CD8-positive, alpha-beta memory T cell (primary cell): ENCODE measurements around the gene DOCK2. TPM values are rescaled to one million over a fixed set of nuclear protein-coding genes. Genes with fewer than 3 reads are reported as not detected.

Experiments used
- CTCF ChIA-PET: fragments of 350-600 bp; sonication (Branson Sonifier 250); formaldehyde crosslinking; loops from one replicate; lab custom pipeline; 2021; ENCODE audit warnings: antibody characterized with exemption; lab: Charles Lee
- POLR2A ChIA-PET: fragments of 350-600 bp; sonication (Branson Sonifier 250); formaldehyde crosslinking; loops from one replicate; lab custom pipeline; 2021; ENCODE audit warnings: antibody characterized with exemption; lab: Charles Lee
- DNase-seq, 5 donors: peaks; one replicate each; pipeline versions ENCODE4 v3.0.0 to v3.0.0-alpha.2; 2020 to 2022; ENCODE audit warnings: mixed read lengths in 1 of 5
- H3K27ac ChIP-seq: one replicate; pipeline ENCODE4 v1.7.0; 2013; ENCODE audit warnings: low read depth, mild to moderate bottlenecking, low read length, moderate library complexity
- H3K27me3 ChIP-seq: 2 replicates; pipeline ENCODE4 v1.7.0; 2013; ENCODE audit warnings: low read length, mild to moderate bottlenecking; ENCODE audit not compliant: insufficient read depth, poor library complexity, severe bottlenecking
- H3K36me3 ChIP-seq: 2 replicates; pipeline ENCODE4 v1.7.0; 2013; ENCODE audit warnings: mild to moderate bottlenecking, low read length, moderate library complexity; ENCODE audit not compliant: insufficient read depth
- H3K4me1 ChIP-seq: 2 replicates; pipeline ENCODE4 v1.7.0; 2013; ENCODE audit warnings: mild to moderate bottlenecking, low read length, moderate library complexity; ENCODE audit not compliant: insufficient read depth
- H3K4me3 ChIP-seq: 2 replicates; pipeline ENCODE4 v1.7.0; 2013; ENCODE audit warnings: mild to moderate bottlenecking, low read length
- H3K9me3 ChIP-seq: 2 replicates; pipeline ENCODE4 v1.7.0; 2013; ENCODE audit warnings: mild to moderate bottlenecking, low read length
- H3K27ac Mint-ChIP-seq, 8 donors: one replicate each; pipeline ENCODE4 v1.8.0; 2020 to 2021; ENCODE audit warnings: mixed read lengths in 8 of 8, mild to moderate bottlenecking in 6 of 8, inconsistent platforms in 3 of 8, moderate library complexity in 3 of 8
- H3K27me3 Mint-ChIP-seq, 2 donors: one replicate each; pipeline ENCODE4 v1.8.0; 2020 to 2021; ENCODE audit warnings: mixed read lengths in 2 of 2, mild to moderate bottlenecking in 1 of 2, moderate library complexity in 1 of 2
- H3K36me3 Mint-ChIP-seq, 3 donors: one replicate each; pipeline ENCODE4 v1.8.0; 2020 to 2021; ENCODE audit warnings: mixed read lengths in 3 of 3, inconsistent platforms in 1 of 3, mild to moderate bottlenecking in 1 of 3
- H3K4me1 Mint-ChIP-seq, 3 donors: one replicate each; pipeline ENCODE4 v1.8.0; 2020 to 2021; ENCODE audit warnings: mixed read lengths in 3 of 3, inconsistent platforms in 1 of 3, mild to moderate bottlenecking in 1 of 3
- H3K4me3 Mint-ChIP-seq, 7 donors: one replicate each; pipeline ENCODE4 v1.8.0; 2020 to 2021; ENCODE audit warnings: mixed read lengths in 7 of 7, mild to moderate bottlenecking in 6 of 7, moderate library complexity in 4 of 7, inconsistent platforms in 2 of 7
- H3K9me3 Mint-ChIP-seq, 5 donors: one replicate each; pipeline ENCODE4 v1.8.0; 2020 to 2022; ENCODE audit warnings: mixed read lengths in 5 of 5, mild to moderate bottlenecking in 3 of 5, moderate library complexity in 2 of 5, inconsistent platforms in 1 of 5
- polyA plus RNA-seq: library from polyadenylated mRNA; unstranded; fragments of 300-500 nt; fragmentation: Illumina TruSeq; gene quantifications from one replicate; pipeline ENCODE4 v1.2.3, GENCODE V29; 2021
- total RNA-seq, 2 experiments: library from RNA; stranded (reverse); gene quantifications; one replicate each; pipeline ENCODE4 v1.2.3, GENCODE V29; 2021

The DOCK2 gene
- total and polyA plus RNA-seq, 3 experiments from 2014 or later, result 102 to 157 (median 155) TPM

DNA sequence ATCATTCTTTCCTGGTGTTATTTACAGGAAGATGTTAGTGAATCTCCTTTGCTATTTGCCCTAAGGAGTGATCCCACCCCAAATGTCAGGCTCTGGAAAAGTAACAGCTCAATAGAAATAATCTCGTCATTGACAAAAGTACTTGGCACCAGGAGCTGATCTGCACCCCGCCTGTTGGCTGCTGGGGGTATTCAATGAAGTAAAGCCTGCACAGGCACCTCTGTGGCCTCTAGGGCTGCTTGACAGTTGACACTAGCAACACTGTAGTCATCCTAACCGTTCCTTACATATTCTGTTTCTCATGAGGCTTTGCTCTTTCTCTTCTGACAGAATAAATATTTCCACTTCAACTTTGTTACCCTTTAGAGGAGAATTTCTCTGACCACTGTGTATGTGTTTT, 103.4 kb downstream of the DOCK2 start:
- H3K27ac Mint-ChIP-seq, result peak overlapping the region in 4 of 8 donors; percentile 39 to 75 (median 57)
- no peaks in the 10 kb centered on the region for H3K27me3 Mint-ChIP-seq
- H3K36me3 ChIP-seq, result peaks cover 40% of the 10 kb centered on the region
- no peaks in the 10 kb centered on the region for H3K27me3 ChIP-seq
- H3K4me1 Mint-ChIP-seq, result peaks cover 21 to 37% (median 34%) of the 10 kb centered on the region in 3 donors
- no peak overlapping the region for H3K4me3 ChIP-seq
- no peak overlapping the region for H3K4me3 Mint-ChIP-seq
- CTCF ChIA-PET, result no interaction called here
- no peaks in the 10 kb centered on the region for H3K9me3 Mint-ChIP-seq
- H3K27ac ChIP-seq, result no peak overlapping the region
- no peaks in the 10 kb centered on the region for H3K4me1 ChIP-seq
- H3K36me3 Mint-ChIP-seq, result peaks cover 25 to 92% (median 32%) of the 10 kb centered on the region in 3 donors
- H3K9me3 ChIP-seq, result no peaks in the 10 kb centered on the region
- DNase-seq, result no peak
- POLR2A ChIA-PET, result no interaction called here

DNA sequence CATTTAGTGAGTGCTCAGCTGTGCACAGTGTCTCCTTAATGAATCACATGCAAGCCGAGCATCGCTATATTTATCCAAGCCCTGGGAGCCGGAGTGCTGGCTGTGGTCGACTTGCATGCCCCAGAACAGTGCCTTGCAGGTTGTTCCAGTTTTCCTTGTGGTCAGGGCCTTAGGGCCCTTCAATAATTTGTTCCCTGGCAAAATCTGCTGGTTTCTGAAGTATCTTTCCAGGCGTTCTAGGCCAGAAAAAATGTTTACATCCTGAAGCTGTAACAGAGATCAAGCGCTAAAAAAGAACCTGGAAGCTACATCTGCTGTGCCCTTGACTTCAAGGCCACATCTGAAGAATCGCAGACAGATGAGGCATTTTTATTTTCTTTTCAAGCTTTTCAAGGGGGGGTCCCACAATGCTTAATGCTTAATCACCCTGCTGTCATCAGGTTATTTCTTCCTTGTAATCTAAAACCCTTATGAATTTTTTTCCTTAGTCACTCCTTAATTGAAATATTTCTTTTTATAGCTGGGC, 105.8 kb downstream of the DOCK2 start:
- Mint-ChIP-seq H3K27ac (peak overlapping the region in 2 of 8 donors; percentile 55 to 66), H3K9me3 (no peaks in the 10 kb centered on the region), H3K4me1 (peaks cover 15 to 28% (median 22%) of the 10 kb centered on the region in 3 donors), H3K36me3 (peaks cover 16 to 92% (median 25%) of the 10 kb centered on the region in 3 donors), H3K4me3 (no peak overlapping the region), H3K27me3 (no peaks in the 10 kb centered on the region)
- Histone ChIP-seq H3K9me3 (no peaks in the 10 kb centered on the region), H3K36me3 (peaks cover 35% of the 10 kb centered on the region), H3K27me3 (no peaks in the 10 kb centered on the region), H3K4me1 (no peaks in the 10 kb centered on the region), H3K4me3 (no peak overlapping the region), H3K27ac (no peak overlapping the region)
- CTCF ChIA-PET, result no interaction called here
- POLR2A ChIA-PET, result no interaction called here
- no peak for DNase-seq

DNA sequence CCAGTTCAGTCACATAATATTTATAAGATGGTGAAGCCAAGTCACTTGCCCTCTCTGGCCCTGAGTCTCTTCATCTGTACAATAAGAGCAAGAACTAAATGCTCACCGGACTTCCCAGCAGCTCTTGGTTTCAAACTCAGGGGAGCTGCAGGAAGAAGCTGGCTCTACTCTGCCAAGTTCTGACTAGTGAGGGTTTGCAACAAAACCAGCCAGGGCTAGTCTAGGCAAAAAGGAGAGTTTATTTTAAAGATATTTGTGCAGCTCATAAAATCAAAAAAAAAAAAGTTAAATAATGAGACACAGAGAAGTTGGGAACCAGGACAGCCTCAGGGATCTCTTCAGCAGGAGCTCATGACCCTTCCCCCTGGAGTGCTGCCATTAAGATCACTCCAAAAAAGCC, 107.3 kb downstream of the DOCK2 start:
- ChIA-PET CTCF (no interaction called here), POLR2A (no interaction called here)
- Mint-ChIP-seq H3K36me3 (peaks cover 16 to 93% (median 29%) of the 10 kb centered on the region in 3 donors), H3K27me3 (no peaks in the 10 kb centered on the region), H3K4me1 (peaks cover 12 to 18% (median 14%) of the 10 kb centered on the region in 3 donors), H3K27ac (peak overlapping the region in 3 of 8 donors; percentile 61 to 71 (median 63)), H3K4me3 (no peak overlapping the region), H3K9me3 (no peaks in the 10 kb centered on the region)
- H3K4me3 ChIP-seq, result no peak overlapping the region
- H3K4me1 ChIP-seq, result no peaks in the 10 kb centered on the region
- H3K9me3 ChIP-seq, result no peaks in the 10 kb centered on the region
- no peak overlapping the region for H3K27ac ChIP-seq
- no peaks in the 10 kb centered on the region for H3K27me3 ChIP-seq
- no peak for DNase-seq
- peaks cover 35% of the 10 kb centered on the region for H3K36me3 ChIP-seq

DNA sequence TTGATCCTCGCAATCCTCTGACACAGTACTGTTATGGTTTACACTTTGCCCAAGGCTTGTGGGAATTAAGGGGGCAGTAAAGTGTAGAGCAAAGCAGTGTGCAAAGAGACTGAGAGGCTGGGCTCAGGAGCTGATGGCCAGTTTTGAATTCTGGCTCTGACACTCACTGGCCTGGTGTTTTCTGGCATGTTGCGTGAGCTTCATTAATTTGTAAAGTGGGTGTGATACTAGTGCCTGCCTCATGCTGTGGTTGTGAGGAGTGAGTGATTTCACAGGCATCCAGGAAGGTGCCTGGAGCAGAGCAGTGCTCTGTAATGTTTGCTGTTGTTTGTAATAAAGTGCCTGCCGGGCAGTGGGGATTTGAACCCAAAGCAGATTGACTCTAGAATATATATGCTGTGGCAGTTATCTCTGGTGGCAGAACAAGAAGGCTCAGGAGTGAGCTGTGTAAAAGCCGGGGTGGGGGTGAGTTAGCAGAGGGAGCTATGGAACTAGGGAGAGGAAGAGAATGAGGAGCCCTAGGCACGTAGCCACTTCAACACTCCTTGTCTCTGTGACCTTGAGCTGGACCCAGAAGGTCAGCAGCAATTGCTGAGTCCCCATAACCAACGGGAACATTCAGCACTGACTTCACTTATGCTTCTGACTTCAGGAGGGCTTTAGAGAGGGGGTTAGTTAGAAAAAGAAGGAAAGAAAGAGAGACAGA, 108.5 kb downstream of the DOCK2 start:
- Mint-ChIP-seq H3K27me3 (no peaks in the 10 kb centered on the region), H3K4me1 (peaks cover 12 to 14% (median 13%) of the 10 kb centered on the region in 3 donors), H3K36me3 (peaks cover 11 to 95% (median 32%) of the 10 kb centered on the region in 3 donors), H3K27ac (peak overlapping the region in 6 of 8 donors; percentile 8 to 78 (median 42)), H3K4me3 (no peak overlapping the region), H3K9me3 (no peaks in the 10 kb centered on the region)
- CTCF ChIA-PET, result no interaction called here
- no peak for DNase-seq
- Histone ChIP-seq H3K27me3 (no peaks in the 10 kb centered on the region), H3K4me3 (no peak overlapping the region), H3K36me3 (peaks cover 47% of the 10 kb centered on the region), H3K9me3 (no peaks in the 10 kb centered on the region), H3K4me1 (no peaks in the 10 kb centered on the region), H3K27ac (peak overlapping the region; percentile 14)
- POLR2A ChIA-PET, result no interaction called here

DNA sequence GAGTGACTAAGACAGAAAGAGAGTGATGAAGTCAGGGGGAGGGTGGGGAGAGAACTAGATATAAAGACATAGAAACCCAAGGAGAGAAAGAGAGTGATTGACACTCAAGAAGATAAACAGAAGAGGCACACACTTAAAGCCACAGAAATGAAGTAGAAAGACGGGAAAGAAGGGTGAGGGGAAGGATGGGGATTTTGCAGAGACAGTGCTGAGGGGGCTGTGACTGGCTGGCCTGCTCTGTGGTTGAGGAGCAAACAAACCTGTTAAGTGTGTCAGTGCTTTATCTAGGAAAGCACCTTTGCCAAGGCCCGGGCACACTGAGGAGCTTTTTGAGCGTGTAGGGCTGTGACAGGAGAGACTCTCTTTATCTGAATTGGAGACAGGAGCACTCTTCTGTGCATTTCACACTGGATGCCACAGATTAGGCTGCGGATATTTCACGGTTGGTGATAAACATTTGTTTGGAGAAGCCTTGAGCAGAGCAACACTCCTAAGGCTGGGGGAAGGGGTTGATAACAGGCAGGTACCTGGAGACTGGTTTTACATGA, 109.1 kb downstream of the DOCK2 start:
- Histone ChIP-seq H3K4me3 (no peak overlapping the region), H3K27ac (peak overlapping the region; percentile 14), H3K27me3 (no peaks in the 10 kb centered on the region), H3K4me1 (no peaks in the 10 kb centered on the region), H3K9me3 (no peaks in the 10 kb centered on the region), H3K36me3 (peaks cover 53% of the 10 kb centered on the region)
- DNase-seq, result no peak
- no peaks in the 10 kb centered on the region for H3K9me3 Mint-ChIP-seq
- H3K36me3 Mint-ChIP-seq, result peaks cover 11 to 95% (median 37%) of the 10 kb centered on the region in 3 donors
- H3K4me3 Mint-ChIP-seq, result no peak overlapping the region
- H3K4me1 Mint-ChIP-seq, result peaks cover 12 to 14% (median 13%) of the 10 kb centered on the region in 3 donors
- POLR2A ChIA-PET, result no interaction called here
- CTCF ChIA-PET, result no interaction called here
- peak overlapping the region in 5 of 8 donors; percentile 0 to 63 (median 35) for H3K27ac Mint-ChIP-seq
- H3K27me3 Mint-ChIP-seq, result no peaks in the 10 kb centered on the region

DNA sequence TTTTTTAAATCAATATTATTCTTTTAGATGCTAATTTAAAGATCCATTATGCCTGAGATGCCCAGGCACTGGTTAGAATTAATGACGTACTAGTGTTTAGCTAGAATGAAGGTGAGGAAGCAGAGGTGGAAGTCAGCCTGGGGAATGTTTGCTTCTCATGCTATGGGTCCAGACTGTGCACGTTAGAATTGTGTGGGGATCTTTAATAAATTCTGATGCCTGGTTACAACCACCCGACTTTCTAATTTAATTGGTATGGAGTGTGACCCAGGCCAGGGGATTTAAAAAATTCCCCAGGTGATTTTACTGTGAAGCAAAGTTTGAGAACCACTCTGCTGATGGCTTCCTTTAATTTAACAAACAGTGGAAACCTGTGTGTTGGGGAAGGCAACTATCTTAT, 111.1 kb downstream of the DOCK2 start:
- Mint-ChIP-seq H3K36me3 (peaks cover 19 to 96% (median 41%) of the 10 kb centered on the region in 3 donors), H3K27me3 (no peaks in the 10 kb centered on the region), H3K27ac (no peak overlapping the region), H3K4me1 (peaks cover 10 to 13% (median 11%) of the 10 kb centered on the region in 3 donors), H3K9me3 (no peaks in the 10 kb centered on the region), H3K4me3 (no peak overlapping the region)
- H3K27ac ChIP-seq, result no peak overlapping the region
- peaks cover 56% of the 10 kb centered on the region for H3K36me3 ChIP-seq
- no peak overlapping the region for H3K4me3 ChIP-seq
- DNase-seq, result no peak
- H3K9me3 ChIP-seq, result no peaks in the 10 kb centered on the region
- POLR2A ChIA-PET, result no interaction called here
- no peaks in the 10 kb centered on the region for H3K4me1 ChIP-seq
- CTCF ChIA-PET, result no interaction called here
- no peaks in the 10 kb centered on the region for H3K27me3 ChIP-seq

DNA sequence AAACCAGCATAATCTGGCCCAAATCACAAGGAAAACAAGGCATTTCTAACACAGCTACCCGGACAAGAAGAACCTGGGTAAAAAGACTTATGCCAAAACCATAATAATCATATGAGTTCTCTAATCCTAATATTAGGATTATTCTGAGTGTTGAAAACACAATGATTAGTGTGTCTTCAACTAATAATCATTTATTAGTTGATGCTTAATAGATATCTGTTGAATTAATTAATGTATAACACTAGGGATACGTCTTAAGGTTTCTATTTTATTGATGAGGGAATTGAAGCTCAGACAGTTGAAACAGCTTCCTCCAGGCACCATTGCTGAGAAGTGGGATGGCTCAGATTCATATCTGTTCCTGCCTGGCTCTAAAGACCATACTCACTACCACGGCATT, 112.2 kb downstream of the DOCK2 start:
- ChIA-PET CTCF (no interaction called here), POLR2A (no interaction called here)
- no peaks in the 10 kb centered on the region for H3K27me3 Mint-ChIP-seq

DNA sequence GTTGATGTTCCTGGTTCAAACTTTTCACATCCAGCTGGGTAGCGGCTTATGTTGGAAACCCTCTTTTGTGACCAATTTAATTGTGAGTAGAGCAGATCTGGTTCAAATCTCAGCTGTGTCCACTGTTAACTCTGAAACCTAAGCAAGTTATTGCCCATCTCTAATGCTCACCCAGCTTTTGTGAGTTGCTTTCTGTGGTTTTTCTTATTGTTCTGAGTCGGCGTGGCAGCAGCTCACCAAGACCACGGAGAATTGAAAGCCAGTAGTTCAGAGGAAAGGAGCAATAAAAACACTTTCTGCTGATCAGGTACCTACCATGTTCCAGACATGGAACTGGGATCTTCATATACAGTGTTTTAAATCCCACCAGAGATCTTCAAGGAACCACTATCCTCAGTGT, 114.4 kb downstream of the DOCK2 start:
- no peaks in the 10 kb centered on the region for H3K27me3 Mint-ChIP-seq
- CTCF ChIA-PET, result no interaction called here
- H3K36me3 Mint-ChIP-seq, result peaks cover 15 to 88% (median 38%) of the 10 kb centered on the region in 3 donors
- Histone ChIP-seq H3K4me1 (no peaks in the 10 kb centered on the region), H3K4me3 (no peak overlapping the region), H3K9me3 (no peaks in the 10 kb centered on the region), H3K27ac (no peak overlapping the region), H3K36me3 (peaks cover 61% of the 10 kb centered on the region), H3K27me3 (no peaks in the 10 kb centered on the region)
- H3K27ac Mint-ChIP-seq, result peak overlapping the region in 1 of 8 donors; percentile 0
- no peaks in the 10 kb centered on the region for H3K4me1 Mint-ChIP-seq
- POLR2A ChIA-PET, result no interaction called here
- no peak for DNase-seq
- no peak overlapping the region for H3K4me3 Mint-ChIP-seq
- no peaks in the 10 kb centered on the region for H3K9me3 Mint-ChIP-seq

More for the DNA sequence above, 112.2 kb downstream of the DOCK2 start:
- H3K27me3 ChIP-seq, result no peaks in the 10 kb centered on the region
- no peak overlapping the region for H3K27ac ChIP-seq
- no peak for DNase-seq
- H3K4me1 ChIP-seq, result no peaks in the 10 kb centered on the region
- no peak overlapping the region for H3K4me3 ChIP-seq
- Mint-ChIP-seq H3K4me3 (no peak overlapping the region), H3K27ac (no peak overlapping the region), H3K4me1 (peaks cover 10 to 13% (median 11%) of the 10 kb centered on the region in 3 donors), H3K9me3 (no peaks in the 10 kb centered on the region), H3K36me3 (peaks cover 19 to 98% (median 44%) of the 10 kb centered on the region in 3 donors)
- peaks cover 63% of the 10 kb centered on the region for H3K36me3 ChIP-seq
- no peaks in the 10 kb centered on the region for H3K9me3 ChIP-seq
